CD14-positive monocyte (primary cell): ENCODE results near the gene EFCAB7. TPM values are rescaled to one million over a fixed set of nuclear protein-coding genes. Genes with fewer than 3 reads are reported as not detected.

Source experiments
- DNase-seq, 3 donors: peaks; one replicate each; pipeline ENCODE4 v3.0.0-alpha.2; 2011 to 2022
- H2AFZ ChIP-seq: 2 replicates; pipeline ENCODE4 v1.6.0; 2012; ENCODE audit warnings: mild to moderate bottlenecking, low read depth, low read length, inconsistent platforms; ENCODE audit not compliant: insufficient read depth, poor library complexity, severe bottlenecking
- H3K27ac ChIP-seq, 2 donors: 1 replicate in 1 of 2; 2 replicates in 1 of 2; pipeline ENCODE4 v1.5.1; 2012 to 2013; ENCODE audit warnings: low read length in 2 of 2, control low read depth in 1 of 2, inconsistent platforms in 1 of 2, low read depth in 1 of 2, mild to moderate bottlenecking in 1 of 2
- H3K27me3 ChIP-seq, 2 donors: one replicate each; pipeline versions ENCODE4 v1.6.0 to v1.6.1; 2011 to 2013; ENCODE audit warnings: low read length in 2 of 2; ENCODE audit not compliant: control insufficient read depth in 2 of 2, insufficient read depth in 2 of 2
- H3K36me3 ChIP-seq, 2 donors: replicated peaks in 1 of 2; 1 replicate in 1 of 2; 2 replicates in 1 of 2; pipeline versions ENCODE4 v1.5.1 to v1.6.1; 2012 to 2013; ENCODE audit warnings: low read length in 2 of 2, control low read depth in 1 of 2, inconsistent platforms in 1 of 2, mild to moderate bottlenecking in 1 of 2; ENCODE audit not compliant: insufficient read depth in 2 of 2, control insufficient read depth in 1 of 2
- H3K4me1 ChIP-seq, 2 donors: 1 replicate in 1 of 2; 2 replicates in 1 of 2; pipeline versions ENCODE4 v1.5.1 to v1.6.1; 2012 to 2013; ENCODE audit warnings: low read length in 2 of 2, control low read depth in 1 of 2, inconsistent platforms in 1 of 2, mild to moderate bottlenecking in 1 of 2, moderate library complexity in 1 of 2; ENCODE audit not compliant: insufficient read depth in 2 of 2, control insufficient read depth in 1 of 2
- H3K4me2 ChIP-seq: replicated peaks from 2 replicates; pipeline ENCODE3; 2012; ENCODE audit warnings: low read length, moderate library complexity, mild to moderate bottlenecking; ENCODE audit not compliant: poor library complexity, severe bottlenecking; ENCODE audit errors: extremely low read depth
- H3K4me3 ChIP-seq, 3 experiments: fragments of 200-600 bp in 1 of 3; sonication (generic) in 1 of 3; replicated peaks in 1 of 3; 1 replicate in 2 of 3; 2 replicates in 1 of 3; pipeline ENCODE4 v1.5.1; 2011 to 2013; ENCODE audit warnings: low read length in 3 of 3, mild to moderate bottlenecking in 3 of 3, control low read depth in 2 of 3, low read depth in 2 of 3, inconsistent platforms in 1 of 3, moderate library complexity in 1 of 3
- H3K79me2 ChIP-seq: 2 replicates; pipeline ENCODE4 v1.6.0; 2012; ENCODE audit warnings: mild to moderate bottlenecking, control low read depth, inconsistent platforms, low read length, moderate library complexity; ENCODE audit not compliant: insufficient read depth
- H3K9ac ChIP-seq: 2 replicates; pipeline ENCODE4 v1.6.0; 2017; ENCODE audit warnings: low read length, mild to moderate bottlenecking; ENCODE audit not compliant: insufficient read depth, poor library complexity, severe bottlenecking
- H3K9me3 ChIP-seq, 2 donors: replicated peaks in 1 of 2; 1 replicate in 1 of 2; 2 replicates in 1 of 2; pipeline versions ENCODE4 v1.5.1 to v1.6.1; 2012 to 2013; ENCODE audit warnings: low read length in 2 of 2, control low read depth in 1 of 2; ENCODE audit not compliant: control insufficient read depth in 1 of 2, insufficient read depth in 1 of 2
- H4K20me1 ChIP-seq: 2 replicates; pipeline ENCODE4 v1.6.0; 2012; ENCODE audit warnings: mild to moderate bottlenecking, low read length, control low read depth, moderate library complexity; ENCODE audit not compliant: insufficient read depth
- H3K27ac Mint-ChIP-seq, 7 donors: one replicate each; pipeline ENCODE4 v1.8.0; 2020; ENCODE audit warnings: mild to moderate bottlenecking in 7 of 7, mixed read lengths in 7 of 7, moderate library complexity in 6 of 7, inconsistent platforms in 2 of 7
- H3K27me3 Mint-ChIP-seq, 3 donors: one replicate each; pipeline ENCODE4 v1.8.0; 2021 to 2022; ENCODE audit warnings: low read depth in 3 of 3, mild to moderate bottlenecking in 3 of 3, mixed read lengths in 3 of 3, moderate library complexity in 3 of 3, inconsistent platforms in 1 of 3
- H3K36me3 Mint-ChIP-seq, 2 donors: one replicate each; pipeline ENCODE4 v1.8.0; 2020; ENCODE audit warnings: mixed read lengths in 2 of 2, inconsistent platforms in 1 of 2, mild to moderate bottlenecking in 1 of 2
- H3K4me1 Mint-ChIP-seq: one replicate; pipeline ENCODE4 v1.8.0; 2020; ENCODE audit warnings: mild to moderate bottlenecking, mixed read lengths
- H3K4me3 Mint-ChIP-seq, 2 donors: one replicate each; pipeline ENCODE4 v1.8.0; 2020; ENCODE audit warnings: mild to moderate bottlenecking in 2 of 2, mixed read lengths in 2 of 2, moderate library complexity in 1 of 2
- H3K9me3 Mint-ChIP-seq, 7 donors: one replicate each; pipeline ENCODE4 v1.8.0; 2020 to 2022; ENCODE audit warnings: mixed read lengths in 7 of 7, mild to moderate bottlenecking in 6 of 7, moderate library complexity in 6 of 7, inconsistent platforms in 2 of 7
- CTCF ChIP-seq: fragments of 200-600 bp; IDR thresholded peaks from one replicate; pipeline ENCODE4 v1.8.0; 2022; ENCODE audit warnings: antibody characterized with exemption, mild to moderate bottlenecking
- WGBS: methylation state at CpG from one replicate; pipeline ENCODE4 v1.1.5; 2013; ENCODE audit warnings: missing lambda C conversion rate; ENCODE audit not compliant: insufficient coverage; 5-methylcytosine and 5-hydroxymethylcytosine counted together
- intact Hi-C, 2 donors: fragments of 100-400 bp; cut with micrococcal nuclease; formaldehyde crosslinking; loops; one replicate each; pipeline versions ENCODE4 v1.15.0 to v1.15.1; 2023
- polyA plus RNA-seq, 3 donors: library from polyadenylated mRNA; depleted of rRNA in 1 of 3; unstranded in 2 of 3; stranded (reverse) in 1 of 3; fragments of 300-500 nt in 2 of 3; fragments of >200 nt in 1 of 3; fragmentation: Illumina TruSeq in 2 of 3; gene quantifications; 1 replicate in 2 of 3; 2 replicates in 1 of 3; pipeline ENCODE4 v1.2.3, GENCODE V29; 2012 to 2021

EFCAB7 gene
- polyA plus RNA-seq, 3 donors: 0.37 to 2.2 (median 0.92) TPM

GRCh38 chr1:63593303-63593885 is 70.1 kb downstream of the EFCAB7 start, which contains the start of gene PGM1:
TSS of gene PGM1 (plus strand) at chr1:63593411. CDS start at chr1:63593489, 78 bp downstream.
- Mint-ChIP-seq H3K27me3 (no peaks in the 10 kb centered on the region), H3K27ac (peak within 1 kb of the TSS; percentile 90 to 97 (median 95)), H3K4me1 (peaks cover 29% of the 10 kb centered on the region), H3K36me3 (peaks cover 2% of the 10 kb centered on the region in 2 donors), H3K9me3 (peaks cover 0 to 4% (median 0%) of the 10 kb centered on the region in 7 donors), H3K4me3 (peak within 1 kb of the TSS; percentile 95 to 96)
- under 1% methylated on average over 64 of the region's 64 CpGs for WGBS
- Histone ChIP-seq H4K20me1 (no peaks in the 10 kb centered on the region), H3K4me1 (peaks cover 13 to 17% of the 10 kb centered on the region in 2 donors), H3K4me3 (peak within 1 kb of the TSS; percentile 67 to 95 (median 91)), H3K4me2 (peak within 1 kb of the TSS; percentile 91), H3K9ac (peak within 1 kb of the TSS; percentile 89), H3K27ac (peak within 1 kb of the TSS; percentile 88 to 91), H3K27me3 (no peaks in the 10 kb centered on the region), H3K36me3 (no peaks in the 10 kb centered on the region), H3K9me3 (no peaks in the 10 kb centered on the region), H3K79me2 (peaks cover 52% of the 10 kb centered on the region), H2AFZ (peak within 1 kb of the TSS; percentile 99)
- TF ChIP-seq CTCF: no peak
- peak; percentile 38 to 51 (median 43) for DNase-seq
- intact Hi-C loops: no loop called here

- H3K79me2 ChIP-seq: peaks cover 52% of the 10 kb centered on the region
- peak overlapping the region; percentile 90 to 97 (median 95) for H3K27ac Mint-ChIP-seq
- no peaks in the 10 kb centered on the region for H4K20me1 ChIP-seq
- intact Hi-C loops: no loop called here
- peak overlapping the region; percentile 88 to 91 for H3K27ac ChIP-seq
- no peaks in the 10 kb centered on the region for H3K27me3 ChIP-seq
- H3K36me3 Mint-ChIP-seq: peaks cover 2% of the 10 kb centered on the region in 2 donors
- no peaks in the 10 kb centered on the region for H3K9me3 ChIP-seq
- peaks cover 29% of the 10 kb centered on the region for H3K4me1 Mint-ChIP-seq
- WGBS: under 1% methylated on average over 46 of the region's 55 CpGs
- H3K9ac ChIP-seq: peak overlapping the region; percentile 89
- H3K4me1 ChIP-seq: peaks cover 13 to 17% of the 10 kb centered on the region in 2 donors
- DNase-seq: peak; percentile 69 to 82 (median 73)
- H3K4me2 ChIP-seq: peak overlapping the region; percentile 91
- H3K4me3 ChIP-seq: peak overlapping the region; percentile 67 to 95 (median 91)
- H3K4me3 Mint-ChIP-seq: peak overlapping the region; percentile 95 to 96
- peak overlapping the region; percentile 99 for H2AFZ ChIP-seq
- no peaks in the 10 kb centered on the region for H3K36me3 ChIP-seq
- TF ChIP-seq CTCF: no peak
- peaks cover 0 to 4% (median 0%) of the 10 kb centered on the region in 7 donors for H3K9me3 Mint-ChIP-seq
- H3K27me3 Mint-ChIP-seq: no peaks in the 10 kb centered on the region
Measured at GRCh38 chr1:63593886-63594605, 70.7 kb downstream of the EFCAB7 start.
